Measurements from ENCODE around the gene CYB561D2.

DNA sequence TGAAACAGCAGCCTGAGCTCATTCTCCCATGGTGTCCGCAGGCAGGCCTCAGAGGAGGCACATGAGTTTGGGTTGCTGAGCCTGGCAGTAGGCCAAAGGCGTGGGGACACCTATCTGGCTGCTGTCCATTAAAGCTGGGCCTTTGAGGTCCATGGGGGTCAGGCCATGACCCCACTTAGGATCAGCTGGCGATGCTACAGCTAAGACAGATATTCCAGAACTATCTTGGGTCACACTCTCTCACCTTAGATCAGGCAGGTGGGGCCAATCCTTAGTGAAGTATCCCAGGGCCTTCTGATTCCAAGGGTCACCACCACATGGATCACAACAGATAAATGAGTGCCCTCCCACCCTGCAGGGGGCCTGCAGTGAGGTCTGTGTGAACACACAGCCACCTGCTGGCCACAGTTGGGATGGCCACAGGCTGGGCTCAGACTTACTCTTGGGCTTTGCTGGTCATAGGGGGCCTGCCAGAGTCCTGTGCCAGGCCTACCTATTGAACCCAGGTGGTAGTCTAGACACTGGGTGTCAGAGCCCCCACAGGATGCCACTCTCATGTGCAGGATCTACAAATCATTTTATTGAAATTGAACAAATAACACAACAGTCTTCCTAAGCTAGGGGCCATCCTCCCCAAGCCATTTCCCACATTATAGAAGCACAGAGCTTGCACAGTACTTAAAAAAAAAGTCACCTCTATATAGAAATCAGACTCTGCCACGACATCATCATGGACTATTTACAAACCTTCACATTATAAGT is 26.1 kb upstream of the CYB561D2 start:
- TF ChIP-seq POLR2A (IDR thresholded peaks at IDR 0.05) (no peak), POLR2AphosphoS5 (IDR thresholded peaks at IDR 0.05) (peak in 1 of 3 donors; percentile 5), EP300 (IDR thresholded peaks at IDR 0.05) (no peak)
- TF ChIP-seq, protein P1, sequence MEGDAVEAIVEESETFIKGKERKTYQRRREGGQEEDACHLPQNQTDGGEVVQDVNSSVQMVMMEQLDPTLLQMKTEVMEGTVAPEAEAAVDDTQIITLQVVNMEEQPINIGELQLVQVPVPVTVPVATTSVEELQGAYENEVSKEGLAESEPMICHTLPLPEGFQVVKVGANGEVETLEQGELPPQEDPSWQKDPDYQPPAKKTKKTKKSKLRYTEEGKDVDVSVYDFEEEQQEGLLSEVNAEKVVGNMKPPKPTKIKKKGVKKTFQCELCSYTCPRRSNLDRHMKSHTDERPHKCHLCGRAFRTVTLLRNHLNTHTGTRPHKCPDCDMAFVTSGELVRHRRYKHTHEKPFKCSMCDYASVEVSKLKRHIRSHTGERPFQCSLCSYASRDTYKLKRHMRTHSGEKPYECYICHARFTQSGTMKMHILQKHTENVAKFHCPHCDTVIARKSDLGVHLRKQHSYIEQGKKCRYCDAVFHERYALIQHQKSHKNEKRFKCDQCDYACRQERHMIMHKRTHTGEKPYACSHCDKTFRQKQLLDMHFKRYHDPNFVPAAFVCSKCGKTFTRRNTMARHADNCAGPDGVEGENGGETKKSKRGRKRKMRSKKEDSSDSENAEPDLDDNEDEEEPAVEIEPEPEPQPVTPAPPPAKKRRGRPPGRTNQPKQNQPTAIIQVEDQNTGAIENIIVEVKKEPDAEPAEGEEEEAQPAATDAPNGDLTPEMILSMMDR (IDR thresholded peaks at IDR 0.05), result peak in 5 of 7 experiments; percentile 80 to 89 (median 83)
